Measurements from ENCODE around the gene MUC5B. TPM values are rescaled to one million over a fixed set of nuclear protein-coding genes. Genes with fewer than 3 reads are reported as not detected.

MUC5B gene
- total RNA-seq, 1 donor from 2014 or later: 57.5 TPM

DNA sequence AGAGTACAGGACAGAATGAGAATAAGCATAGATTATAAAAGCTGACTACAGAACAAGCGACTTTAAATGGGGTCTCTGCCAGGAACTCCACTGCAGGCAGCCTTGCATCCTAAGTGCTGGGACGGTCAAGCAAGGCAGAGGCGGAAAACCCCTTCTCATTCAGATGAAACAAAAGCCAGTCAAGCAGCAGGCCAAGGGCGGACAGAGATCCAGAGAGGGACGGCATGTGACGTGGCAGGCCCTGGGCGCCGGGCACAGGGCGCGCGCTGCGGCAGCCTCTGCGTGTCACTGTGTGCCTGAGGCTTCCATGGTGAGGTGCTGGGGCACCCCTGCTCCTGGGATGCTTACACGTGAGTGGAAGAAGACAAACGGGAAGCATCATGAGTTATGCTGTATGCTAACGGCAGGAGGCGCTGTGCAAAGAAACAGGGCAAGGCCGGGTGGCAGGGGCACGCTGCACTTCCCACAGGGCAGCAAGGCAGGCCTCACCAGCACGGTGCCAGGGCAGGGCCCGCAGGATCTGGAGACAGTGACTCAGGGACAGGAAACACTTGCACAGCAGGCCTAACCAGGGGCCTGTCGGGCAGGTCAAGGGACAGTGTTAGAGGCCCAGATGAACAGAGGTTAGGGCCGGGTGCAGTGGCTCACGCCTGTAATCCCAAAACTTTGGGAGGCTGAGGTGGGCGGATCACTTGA is 80.4 kb downstream of the MUC5B start:
- ATAC-seq: peak; percentile 2 to 3
- DNase-seq: peak; percentile 59
- Histone ChIP-seq H3K4me3 (no peak overlapping the region), H3K4me1 (peaks cover 86% of the 10 kb centered on the region), H3K36me3 (peaks cover 24% of the 10 kb centered on the region), H3K27me3 (ENCODE audit: low read depth) (no peaks in the 10 kb centered on the region), H3K27ac (peak overlapping the region; percentile 59), H3K9me3 (no peaks in the 10 kb centered on the region)
- intact Hi-C loops (cut with DNase I): no loop called here
- TF ChIP-seq, protein P1, sequence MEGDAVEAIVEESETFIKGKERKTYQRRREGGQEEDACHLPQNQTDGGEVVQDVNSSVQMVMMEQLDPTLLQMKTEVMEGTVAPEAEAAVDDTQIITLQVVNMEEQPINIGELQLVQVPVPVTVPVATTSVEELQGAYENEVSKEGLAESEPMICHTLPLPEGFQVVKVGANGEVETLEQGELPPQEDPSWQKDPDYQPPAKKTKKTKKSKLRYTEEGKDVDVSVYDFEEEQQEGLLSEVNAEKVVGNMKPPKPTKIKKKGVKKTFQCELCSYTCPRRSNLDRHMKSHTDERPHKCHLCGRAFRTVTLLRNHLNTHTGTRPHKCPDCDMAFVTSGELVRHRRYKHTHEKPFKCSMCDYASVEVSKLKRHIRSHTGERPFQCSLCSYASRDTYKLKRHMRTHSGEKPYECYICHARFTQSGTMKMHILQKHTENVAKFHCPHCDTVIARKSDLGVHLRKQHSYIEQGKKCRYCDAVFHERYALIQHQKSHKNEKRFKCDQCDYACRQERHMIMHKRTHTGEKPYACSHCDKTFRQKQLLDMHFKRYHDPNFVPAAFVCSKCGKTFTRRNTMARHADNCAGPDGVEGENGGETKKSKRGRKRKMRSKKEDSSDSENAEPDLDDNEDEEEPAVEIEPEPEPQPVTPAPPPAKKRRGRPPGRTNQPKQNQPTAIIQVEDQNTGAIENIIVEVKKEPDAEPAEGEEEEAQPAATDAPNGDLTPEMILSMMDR (IDR thresholded peaks at IDR 0.05): peak; percentile 42

DNA sequence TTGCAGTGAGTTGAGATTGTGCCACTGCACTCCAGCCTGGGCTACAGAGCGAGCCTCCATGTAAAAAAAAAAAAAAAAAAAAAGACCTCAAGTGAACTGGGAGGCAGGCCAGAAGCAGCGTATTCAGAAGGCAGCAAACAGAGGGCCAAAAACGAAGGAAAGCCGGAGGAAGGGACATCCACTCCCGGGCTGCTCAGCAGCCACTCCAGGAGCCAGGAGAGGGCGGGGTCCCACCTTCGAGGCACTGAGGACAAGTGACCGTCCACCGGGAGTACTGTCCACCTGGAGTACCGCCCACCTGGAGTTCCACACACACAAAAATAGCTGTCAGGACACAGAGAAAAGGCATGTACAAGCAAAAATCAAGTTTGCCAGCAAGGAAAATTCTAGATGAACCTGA is 81.1 kb downstream of the MUC5B start:
- peaks cover 86% of the 10 kb centered on the region for H3K4me1 ChIP-seq
- no peaks in the 10 kb centered on the region for H3K9me3 ChIP-seq
- peak; percentile 75 for DNase-seq
- H3K36me3 ChIP-seq: peaks cover 24% of the 10 kb centered on the region
- peak overlapping the region; percentile 7 for H3K4me3 ChIP-seq
- H3K27me3 ChIP-seq (ENCODE audit: low read depth): no peaks in the 10 kb centered on the region
- intact Hi-C loops (cut with DNase I): no loop called here
- ATAC-seq: peak; percentile 26 to 55
- TF ChIP-seq, protein P1 (IDR thresholded peaks at IDR 0.05): no peak
- peak overlapping the region; percentile 59 for H3K27ac ChIP-seq

DNA sequence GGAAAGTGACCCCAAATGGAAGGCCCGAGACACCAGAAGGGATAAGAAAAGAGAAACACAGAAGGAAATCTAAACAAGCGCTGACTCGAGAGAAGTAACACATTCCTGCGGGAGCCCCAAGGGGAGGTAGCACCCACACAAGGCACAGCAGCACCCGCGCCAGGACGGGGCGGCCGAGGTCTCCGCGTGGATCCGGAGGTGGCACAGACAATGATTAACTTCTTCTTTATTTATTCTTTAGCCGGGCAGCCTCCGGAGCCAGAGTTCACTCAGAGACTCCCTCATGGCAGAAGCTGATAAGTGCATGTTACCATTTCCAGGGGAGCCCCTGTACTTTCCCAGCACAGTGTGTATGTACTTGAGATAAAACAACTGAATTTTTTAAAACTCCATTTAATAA is 81.5 kb downstream of the MUC5B start:
- intact Hi-C loops (cut with DNase I): no loop called here
- TF ChIP-seq, protein P1 (IDR thresholded peaks at IDR 0.05): no peak
- ATAC-seq: peak in 1 of 2 donors; percentile 39
- Histone ChIP-seq H3K27me3 (ENCODE audit: low read depth) (no peaks in the 10 kb centered on the region), H3K27ac (peak overlapping the region; percentile 59), H3K4me3 (peak overlapping the region; percentile 7), H3K9me3 (no peaks in the 10 kb centered on the region), H3K36me3 (peaks cover 24% of the 10 kb centered on the region), H3K4me1 (peaks cover 82% of the 10 kb centered on the region)
- no peak for DNase-seq

DNA sequence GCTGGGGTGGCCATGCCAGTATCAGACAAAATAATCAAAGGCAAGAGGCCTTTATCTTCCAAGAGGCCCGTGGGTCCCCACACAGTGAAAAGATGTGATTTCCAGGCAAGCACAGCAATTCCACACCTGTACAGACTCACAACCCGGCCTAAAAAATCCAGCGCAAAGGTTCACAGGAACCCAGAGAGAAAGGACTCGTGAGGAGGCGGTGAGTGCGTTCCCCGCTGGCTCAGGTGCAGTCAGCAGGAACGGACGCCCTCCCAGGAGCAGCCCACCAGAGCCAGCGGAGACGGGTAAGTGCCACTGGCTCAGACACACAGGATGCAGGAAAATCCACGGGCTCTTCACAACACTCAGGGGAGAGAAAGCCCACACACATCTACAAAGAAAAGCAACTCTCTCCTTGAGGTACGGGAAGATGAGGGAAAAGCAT is 82.2 kb downstream of the MUC5B start:
- intact Hi-C loops (cut with DNase I): no loop called here

DNA sequence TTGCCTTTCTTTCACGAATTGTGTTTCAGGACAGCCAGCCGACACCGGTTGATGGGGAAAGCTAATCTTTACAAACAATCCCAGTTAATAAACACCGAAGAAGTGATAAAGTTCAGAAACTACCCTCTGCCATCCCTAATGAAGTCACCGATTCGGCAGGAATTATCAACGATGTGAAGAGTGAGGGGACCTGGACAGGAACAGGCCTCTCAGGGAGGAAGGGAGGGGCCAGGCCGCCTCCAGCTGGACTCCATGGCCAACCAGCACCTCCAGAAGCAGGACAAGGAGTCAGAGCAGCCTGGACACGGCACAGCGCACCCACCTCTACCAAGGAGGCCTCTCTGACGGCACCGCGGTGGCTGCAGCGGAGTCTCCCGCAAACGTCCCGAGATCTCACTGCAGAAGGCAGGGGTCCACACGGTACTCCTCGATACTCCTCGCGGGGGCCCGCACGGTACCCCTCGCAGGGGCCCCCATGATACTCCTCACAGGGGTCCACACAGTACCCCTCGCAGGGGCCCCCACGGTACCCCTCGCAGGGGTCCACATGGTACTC is 82.7 kb downstream of the MUC5B start:
- Histone ChIP-seq H3K27me3 (ENCODE audit: low read depth) (no peaks in the 10 kb centered on the region), H3K27ac (no peak overlapping the region), H3K9me3 (no peaks in the 10 kb centered on the region), H3K4me3 (no peak overlapping the region), H3K4me1 (peaks cover 82% of the 10 kb centered on the region), H3K36me3 (peaks cover 24% of the 10 kb centered on the region)
- TF ChIP-seq, protein P1 (IDR thresholded peaks at IDR 0.05): no peak
- ATAC-seq (no peak), DNase-seq (no peak)
- intact Hi-C loops (cut with DNase I): no loop called here

More for the DNA sequence above, 82.2 kb downstream of the MUC5B start:
- H3K4me1 ChIP-seq: peaks cover 78% of the 10 kb centered on the region
- ATAC-seq (no peak), DNase-seq (no peak)
- peak overlapping the region; percentile 59 for H3K27ac ChIP-seq
- peaks cover 24% of the 10 kb centered on the region for H3K36me3 ChIP-seq
- TF ChIP-seq, protein P1 (IDR thresholded peaks at IDR 0.05): no peak
- no peaks in the 10 kb centered on the region for H3K9me3 ChIP-seq
- no peak overlapping the region for H3K4me3 ChIP-seq
- H3K27me3 ChIP-seq (ENCODE audit: low read depth): no peaks in the 10 kb centered on the region
